HEK293 (cell line): Measurements from ENCODE around the gene ZNF337.

Experiments used
- CTCF ChIP-seq: fragments of 450-650 bp; formaldehyde crosslinking; IDR thresholded peaks from 2 replicates; pipeline ENCODE4 v1.5.1; 2016; ENCODE audit warnings: missing biosample characterization, missing genetic modification characterization
- ELK4 ChIP-seq: IDR thresholded peaks from 2 replicates; pipeline ENCODE4 v1.6.1; 2011; ENCODE audit warnings: mild to moderate bottlenecking, low read depth, low read length, borderline replicate concordance
- MYNN ChIP-seq: fragments of 450-650 bp; formaldehyde crosslinking; IDR thresholded peaks from 2 replicates; pipeline ENCODE4 v1.5.1; 2016; ENCODE audit warnings: missing biosample characterization, missing genetic modification characterization, borderline replicate concordance
- PRDM1 ChIP-seq: fragments of 450-650 bp; formaldehyde crosslinking; IDR thresholded peaks from 2 replicates; pipeline ENCODE4; 2016; ENCODE audit warnings: missing biosample characterization, missing genetic modification characterization
- REST ChIP-seq: fragments of 450-650 bp; formaldehyde crosslinking; IDR thresholded peaks from 2 replicates; pipeline ENCODE4 v1.5.1; 2016; ENCODE audit warnings: missing biosample characterization, missing genetic modification characterization
- ZBTB44 ChIP-seq: fragments of 450-650 bp; IDR thresholded peaks from 2 replicates; pipeline ENCODE4 v1.5.1; 2018; ENCODE audit warnings: missing biosample characterization, mild to moderate bottlenecking, missing genetic modification characterization
- ZBTB49 ChIP-seq: fragments of 450-650 bp; formaldehyde crosslinking; IDR thresholded peaks from 2 replicates; pipeline ENCODE4 v1.5.1; 2016; ENCODE audit warnings: missing biosample characterization, missing genetic modification characterization, low read depth
- ZEB2 ChIP-seq: fragments of 450-650 bp; formaldehyde crosslinking; IDR thresholded peaks from 2 replicates; pipeline ENCODE4 v1.5.1; 2016; ENCODE audit warnings: missing biosample characterization, missing genetic modification characterization
- ZNF133 ChIP-seq: fragments of 450-650 bp; formaldehyde crosslinking; IDR thresholded peaks from 2 replicates; pipeline ENCODE4 v1.5.1; 2016; ENCODE audit warnings: missing biosample characterization, missing genetic modification characterization
- ZNF280D ChIP-seq: fragments of 450-650 bp; formaldehyde crosslinking; IDR thresholded peaks from 2 replicates; pipeline ENCODE4 v1.5.1; 2016; ENCODE audit warnings: missing biosample characterization, missing genetic modification characterization
- ZNF596 ChIP-seq: fragments of 450-650 bp; IDR thresholded peaks from 2 replicates; pipeline ENCODE4 v1.5.0; 2018; ENCODE audit warnings: missing biosample characterization, mild to moderate bottlenecking, missing genetic modification characterization, moderate library complexity
- ZNF677 ChIP-seq: fragments of 450-650 bp; IDR thresholded peaks from 2 replicates; pipeline ENCODE4 v1.5.0; 2018; ENCODE audit warnings: missing biosample characterization, mild to moderate bottlenecking, missing genetic modification characterization, moderate library complexity
- ZNF777 ChIP-seq: fragments of 450-650 bp; formaldehyde crosslinking; IDR thresholded peaks from 2 replicates; pipeline ENCODE4 v1.5.1; 2017; ENCODE audit warnings: missing biosample characterization, missing genetic modification characterization, borderline replicate concordance
- ZSCAN23 ChIP-seq: fragments of 450-650 bp; formaldehyde crosslinking; IDR thresholded peaks from 2 replicates; pipeline ENCODE4 v1.5.1; 2016; ENCODE audit warnings: missing biosample characterization, missing genetic modification characterization

- TF ChIP-seq CTCF (tag by site-specific recombination): no peak
- no peak for TF ChIP-seq PRDM1
- no peak for TF ChIP-seq ZNF280D (tag by site-specific recombination)
- TF ChIP-seq ZEB2 (tag by site-specific recombination): no peak
- TF ChIP-seq ZBTB49 (tag by site-specific recombination): no peak
- TF ChIP-seq ZBTB44 (tag by site-specific recombination): no peak
- no peak for TF ChIP-seq ELK4
- TF ChIP-seq ZSCAN23 (tag by site-specific recombination): no peak
- no peak for TF ChIP-seq REST (tag by site-specific recombination)
- no peak for TF ChIP-seq ZNF133 (tag by site-specific recombination)
- no peak for TF ChIP-seq ZNF777 (tag by site-specific recombination)
- no peak for TF ChIP-seq ZNF596 (tag by site-specific recombination)
- TF ChIP-seq MYNN: no peak
- no peak for TF ChIP-seq ZNF677 (tag by site-specific recombination)
These were observed 27.3 kb upstream of the ZNF337 start for GRCh38 chr20:25723975-25724374.
